H1 (cell line): Measurements from ENCODE around the gene MOK. TPM values are rescaled to one million over a fixed set of nuclear protein-coding genes. Genes with fewer than 3 reads are reported as not detected.

Experiments used
- CTCF ChIA-PET: fragments of 300-600 bp; sonication (Branson Sonifier 250); formaldehyde crosslinking; loops from one replicate; lab custom pipeline; 2021; ENCODE audit not compliant: partially characterized antibody; lab: Charles Lee
- POLR2A ChIA-PET: fragments of 300-600 bp; sonication (Branson Sonifier 250); formaldehyde crosslinking; loops from one replicate; lab custom pipeline; 2021; ENCODE audit warnings: inconsistent platforms; ENCODE audit not compliant: partially characterized antibody; lab: Charles Lee
- DNase-seq, 2 experiments: peaks; one replicate each; pipeline versions ENCODE4 v3.0.0 to v3.0.0-alpha.2; 2010 to 2022; ENCODE audit warnings: low spot score in 2 of 2, low read depth in 1 of 2, mixed read lengths in 1 of 2
- FAIRE-seq: peaks from 2 replicates; lab custom pipeline; 2011; peaks lifted over from hg19 to GRCh38; lab: Jason Lieb, UNC
- H2AFZ ChIP-seq: 2 replicates; pipeline ENCODE4 v1.8.1; 2012; ENCODE audit warnings: low read length, inconsistent platforms
- H2AK5ac ChIP-seq: 2 replicates; pipeline ENCODE4 v1.6.1; 2013; ENCODE audit warnings: low read depth, low read length
- H2BK120ac ChIP-seq: replicated peaks from 2 replicates; pipeline ENCODE3; 2013; ENCODE audit warnings: low read depth, low read length, inconsistent platforms
- H2BK12ac ChIP-seq: 2 replicates; pipeline ENCODE4 v1.6.1; 2013; ENCODE audit warnings: low read depth, low read length
- H2BK15ac ChIP-seq: 2 replicates; pipeline ENCODE4 v1.6.1; 2013; ENCODE audit warnings: low read length
- H2BK20ac ChIP-seq: 2 replicates; pipeline ENCODE4 v1.6.1; 2013; ENCODE audit warnings: low read length
- H2BK5ac ChIP-seq: 2 replicates; pipeline ENCODE4 v1.6.1; 2013; ENCODE audit warnings: low read depth, low read length
- H3K14ac ChIP-seq: 2 replicates; pipeline ENCODE4 v1.6.1; 2013; ENCODE audit warnings: inconsistent platforms; ENCODE audit not compliant: insufficient read length
- H3K18ac ChIP-seq: 2 replicates; pipeline ENCODE4 v1.6.1; 2013; ENCODE audit warnings: low read length; ENCODE audit errors: extremely low read depth
- H3K23ac ChIP-seq: 2 replicates; pipeline ENCODE4 v1.6.1; 2013; ENCODE audit warnings: inconsistent platforms; ENCODE audit not compliant: insufficient read length
- H3K23me2 ChIP-seq: 2 replicates; pipeline ENCODE4 v1.6.1; 2013; ENCODE audit warnings: low read depth, low read length
- H3K27ac ChIP-seq: 2 replicates; pipeline ENCODE4 v1.6.1; 2011; ENCODE audit warnings: low read depth, low read length, inconsistent platforms
- H3K27me3 ChIP-seq, 4 experiments: replicated peaks in 1 of 4; 1 replicate in 1 of 4; 2 replicates in 3 of 4; pipeline versions ENCODE4 v1.6.1 to v1.8.1; 2011 to 2013; ENCODE audit warnings: low read length in 3 of 4, mild to moderate bottlenecking in 3 of 4, inconsistent platforms in 2 of 4, mixed read lengths in 2 of 4, moderate library complexity in 1 of 4; ENCODE audit not compliant: control insufficient read depth in 3 of 4, insufficient read depth in 3 of 4; ENCODE audit errors: extremely low read depth in 1 of 4
- H3K36me3 ChIP-seq, 4 experiments: 2 replicates each; pipeline versions ENCODE4 v1.6.1 to v1.8.1; 2011 to 2013; ENCODE audit warnings: mild to moderate bottlenecking in 4 of 4, low read length in 3 of 4, moderate library complexity in 2 of 4, control low read depth in 1 of 4, inconsistent platforms in 1 of 4; ENCODE audit not compliant: insufficient read depth in 4 of 4, control insufficient read depth in 2 of 4
- H3K4ac ChIP-seq: replicated peaks from 2 replicates; pipeline ENCODE3; 2013; ENCODE audit warnings: low read length, low read depth, mixed read lengths, inconsistent platforms; ENCODE audit not compliant: insufficient read length
- H3K4me1 ChIP-seq, 4 experiments: replicated peaks in 1 of 4; 1 replicate in 1 of 4; 2 replicates in 3 of 4; pipeline versions ENCODE4 v1.6.1 to v1.8.1; 2011 to 2013; ENCODE audit warnings: low read length in 3 of 4, inconsistent platforms in 2 of 4, mixed read lengths in 1 of 4; ENCODE audit not compliant: insufficient read depth in 4 of 4, control insufficient read depth in 3 of 4
- H3K4me2 ChIP-seq, 2 experiments: 2 replicates each; pipeline versions ENCODE4 v1.6.1 to v1.8.1; 2011 to 2013; ENCODE audit warnings: low read depth in 2 of 2, low read length in 2 of 2, control low read depth in 1 of 2, inconsistent platforms in 1 of 2, mild to moderate bottlenecking in 1 of 2; ENCODE audit not compliant: insufficient read depth in 1 of 2
- H3K4me3 ChIP-seq, 4 experiments: fragments of 200-600, 300-600 bp in 1 of 4; sonication (generic), shearing (Covaris generic), sonication (Bioruptor Twin) in 1 of 4; 2 replicates each; pipeline versions ENCODE4 v1.5.1 to v1.8.1; 2011 to 2016; ENCODE audit warnings: low read length in 4 of 4, low read depth in 3 of 4, control low read depth in 2 of 4, inconsistent platforms in 2 of 4, mild to moderate bottlenecking in 2 of 4, mixed read lengths in 1 of 4, moderate library complexity in 1 of 4; ENCODE audit not compliant: insufficient read depth in 2 of 4; ENCODE audit errors: extremely low read depth in 1 of 4
- H3K56ac ChIP-seq: replicated peaks from 2 replicates; pipeline ENCODE3; 2013; ENCODE audit warnings: low read depth, mild to moderate bottlenecking, mixed read lengths, low read length, inconsistent platforms; ENCODE audit not compliant: insufficient read length
- H3K79me1 ChIP-seq: 2 replicates; pipeline ENCODE4 v1.6.1; 2013; ENCODE audit warnings: low read depth, low read length, control low read depth
- H3K79me2 ChIP-seq, 2 experiments: 2 replicates each; pipeline versions ENCODE4 v1.6.1 to v1.8.1; 2012 to 2013; ENCODE audit warnings: low read length in 2 of 2, mild to moderate bottlenecking in 2 of 2, inconsistent platforms in 1 of 2; ENCODE audit not compliant: insufficient read depth in 2 of 2, control insufficient read depth in 1 of 2
- H3K9ac ChIP-seq, 4 experiments: replicated peaks in 1 of 4; 1 replicate in 1 of 4; 2 replicates in 3 of 4; pipeline versions ENCODE4 v1.6.1 to v1.8.1; 2011 to 2013; ENCODE audit warnings: low read depth in 3 of 4, low read length in 3 of 4, control low read depth in 2 of 4, mild to moderate bottlenecking in 2 of 4, moderate library complexity in 2 of 4, inconsistent platforms in 1 of 4; ENCODE audit errors: extremely low read depth in 1 of 4
- H3K9me3 ChIP-seq, 2 experiments: 2 replicates each; pipeline versions ENCODE4 v1.6.1 to v1.8.1; 2012 to 2013; ENCODE audit warnings: mild to moderate bottlenecking in 2 of 2, moderate library complexity in 2 of 2, control low read depth in 1 of 2, inconsistent platforms in 1 of 2, low read depth in 1 of 2, low read length in 1 of 2, mixed read lengths in 1 of 2; ENCODE audit not compliant: insufficient read depth in 2 of 2
- H4K20me1 ChIP-seq, 2 experiments: replicated peaks in 1 of 2; 2 replicates each; pipeline versions ENCODE3 to v1.8.1; 2011 to 2013; ENCODE audit warnings: inconsistent platforms in 2 of 2, low read length in 2 of 2, mild to moderate bottlenecking in 1 of 2; ENCODE audit not compliant: insufficient read depth in 2 of 2, control insufficient read depth in 1 of 2
- H4K5ac ChIP-seq: 2 replicates; pipeline ENCODE4 v1.6.1; 2013; ENCODE audit warnings: low read length, low read depth, mixed read lengths, inconsistent platforms; ENCODE audit not compliant: insufficient read length
- H4K8ac ChIP-seq: 2 replicates; pipeline ENCODE4 v1.8.0; 2013; ENCODE audit warnings: mild to moderate bottlenecking, moderate library complexity, low read length, inconsistent platforms; ENCODE audit not compliant: insufficient read depth; ENCODE audit errors: extremely low read depth
- H4K91ac ChIP-seq: replicated peaks from 2 replicates; pipeline ENCODE3; 2013; ENCODE audit warnings: low read length, mixed read lengths, inconsistent platforms; ENCODE audit not compliant: insufficient read length
- NRF1 ChIP-seq: IDR thresholded peaks from 2 replicates; pipeline ENCODE4 v1.6.1; 2011; ENCODE audit warnings: mild to moderate bottlenecking, low read depth, low read length, improper control_type of control experiment
- RAD21 ChIP-seq, 2 experiments: IDR thresholded peaks in 1 of 2; conservative IDR thresholded peaks in 1 of 2; 2 replicates each; pipeline ENCODE4 v1.6.1; 2011; ENCODE audit warnings: low read depth in 2 of 2, low read length in 2 of 2, improper control_type of control experiment in 1 of 2, inconsistent platforms in 1 of 2, mild to moderate bottlenecking in 1 of 2, moderate library complexity in 1 of 2
- TCF12 ChIP-seq: IDR thresholded peaks from 2 replicates; pipeline ENCODE4 v1.6.1; 2011; ENCODE audit warnings: low read depth, mild to moderate bottlenecking, low read length
- TEAD4 ChIP-seq: IDR thresholded peaks from 2 replicates; pipeline ENCODE4 v1.6.1; 2012; ENCODE audit warnings: low read depth, low read length, inconsistent platforms, mixed read lengths
- WGBS, 2 experiments: shearing (Covaris generic) in 1 of 2; methylation state at CpG; one replicate each; pipeline versions ENCODE4 v1.1.6 to v1.1.7; 2013 to 2015; ENCODE audit warnings: low lambda C conversion rate in 2 of 2, mixed read lengths in 2 of 2, inconsistent platforms in 1 of 2, low coverage in 1 of 2, missing lambda C conversion rate in 1 of 2; ENCODE audit not compliant: insufficient replicate concordance in 2 of 2, insufficient coverage in 1 of 2, insufficient read length in 1 of 2; ENCODE audit errors: extremely low coverage in 1 of 2, missing lambda C conversion rate in 1 of 2; 5-methylcytosine and 5-hydroxymethylcytosine counted together
- polyA plus RNA-seq, 7 experiments: library from polyadenylated mRNA; depleted of rRNA in 3 of 7; stranded (reverse) in 5 of 7; unstranded in 2 of 7; fragments of >200 nt in 5 of 7; fragments of 200-250 nt in 2 of 7; gene quantifications; 1 replicate in 5 of 7; 2 replicates in 1 of 7; 4 replicates in 1 of 7; pipeline versions ENCODE4 v1.2.1 to v1.2.3, GENCODE V29; 2011 to 2013; ENCODE audit warnings: missing spikeins in 2 of 7, mixed read lengths in 2 of 7
- total RNA-seq: library from RNA; stranded (reverse); fragmentation: NEBNext Ultra II Directional; extraction: Animal tissue kit (Norgen Biotek cat#: 25700); gene quantifications from 2 replicates; pipeline ENCODE4 v1.2.1, GENCODE V29; 2021
- TF ChIP-seq, protein P1 (sequence below), 3 experiments: IDR thresholded peaks; 1 replicate in 2 of 3; 2 replicates in 1 of 3; pipeline versions ENCODE4 v1.5.1 to v1.6.1; 2011; ENCODE audit warnings: low read length in 3 of 3, mild to moderate bottlenecking in 3 of 3, inconsistent platforms in 2 of 3, low read depth in 1 of 3, moderate library complexity in 1 of 3; ENCODE audit not compliant: insufficient read depth in 1 of 3; ENCODE audit errors: control extremely low read depth in 1 of 3

The MOK gene
- total and polyA plus RNA-seq, 2 of the 8 experiments (the other 6 are each of a cell fraction or from before 2014, with no cell fraction given): 2.1 to 2.5 TPM

GRCh38 chr14:102209224-102209966 is 95.6 kb downstream of the MOK start:
- no peak overlapping the region for H4K8ac ChIP-seq
- no peak overlapping the region for H3K23ac ChIP-seq
- WGBS, 2 experiments: 92% methylated on average over 19 of the region's 19 CpGs; no CpG with 5 or more reads in 1 of the 2 experiments
- TF ChIP-seq NRF1 (no peak), TEAD4 (peak; percentile 54; the same call in 1 of the 2 replicates), TCF12 (no peak), RAD21 (IDR thresholded peaks at IDR 0.05 in 1 of 2, conservative IDR thresholded peaks at IDR 0.05 in 1 of 2; ENCODE audit: low read depth in 2 of 2, low read length in 2 of 2) (peak; percentile 43 to 54)
- TF ChIP-seq, protein P1, sequence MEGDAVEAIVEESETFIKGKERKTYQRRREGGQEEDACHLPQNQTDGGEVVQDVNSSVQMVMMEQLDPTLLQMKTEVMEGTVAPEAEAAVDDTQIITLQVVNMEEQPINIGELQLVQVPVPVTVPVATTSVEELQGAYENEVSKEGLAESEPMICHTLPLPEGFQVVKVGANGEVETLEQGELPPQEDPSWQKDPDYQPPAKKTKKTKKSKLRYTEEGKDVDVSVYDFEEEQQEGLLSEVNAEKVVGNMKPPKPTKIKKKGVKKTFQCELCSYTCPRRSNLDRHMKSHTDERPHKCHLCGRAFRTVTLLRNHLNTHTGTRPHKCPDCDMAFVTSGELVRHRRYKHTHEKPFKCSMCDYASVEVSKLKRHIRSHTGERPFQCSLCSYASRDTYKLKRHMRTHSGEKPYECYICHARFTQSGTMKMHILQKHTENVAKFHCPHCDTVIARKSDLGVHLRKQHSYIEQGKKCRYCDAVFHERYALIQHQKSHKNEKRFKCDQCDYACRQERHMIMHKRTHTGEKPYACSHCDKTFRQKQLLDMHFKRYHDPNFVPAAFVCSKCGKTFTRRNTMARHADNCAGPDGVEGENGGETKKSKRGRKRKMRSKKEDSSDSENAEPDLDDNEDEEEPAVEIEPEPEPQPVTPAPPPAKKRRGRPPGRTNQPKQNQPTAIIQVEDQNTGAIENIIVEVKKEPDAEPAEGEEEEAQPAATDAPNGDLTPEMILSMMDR (IDR thresholded peaks at IDR 0.05; ENCODE audit: control extremely low read depth in 1 of 3, insufficient read depth in 1 of 3, low read depth in 1 of 3, low read length in 3 of 3): peak; percentile 31 to 57 (median 53); a peak in 3 of 4 replicates
- TF ChIP-seq, all 59 proteins: peak for 3
- FAIRE-seq (peak; percentile 76), DNase-seq (peak in 1 of 2 experiments; percentile 53)
- CTCF ChIA-PET: interaction anchor here (0.6 to 1.2 kb wide), 6 partner anchors 12 to 84 kb away, joined by 3 to 5 read pairs (median 3); no protein-coding TSS in a partner anchor
- Histone ChIP-seq H3K36me3 (peaks cover 0 to 5% (median 0%) of the 10 kb centered on the region in 4 experiments; a peak in 2 of 8 replicates), H2BK12ac (no peak overlapping the region), H3K9ac (no peak overlapping the region), H3K4me1 (peaks cover 0 to 12% (median 0%) of the 10 kb centered on the region in 4 experiments; a peak in 2 of 7 replicates), H2BK5ac (no peak overlapping the region), H3K14ac (no peak overlapping the region), H3K23me2 (no peaks in the 10 kb centered on the region), H3K4me2 (no peak overlapping the region), H4K91ac (no peak overlapping the region), H4K5ac (no peak overlapping the region), H3K79me1 (no peaks in the 10 kb centered on the region; the same call in none of the 2 replicates), H2BK15ac (no peak overlapping the region), H3K27ac (no peak overlapping the region), H2BK20ac (no peak overlapping the region), H2AK5ac (no peak overlapping the region), H3K4me3 (no peak overlapping the region), H3K4ac (no peak overlapping the region), H3K56ac (no peak overlapping the region), H2BK120ac (no peak overlapping the region), H3K27me3 (no peaks in the 10 kb centered on the region), H3K9me3 (no peaks in the 10 kb centered on the region), H4K20me1 (peaks cover 0 to 14% of the 10 kb centered on the region in 2 experiments), H3K18ac (no peak overlapping the region), H3K79me2 (peaks cover 0 to 5% of the 10 kb centered on the region in 2 experiments; a peak in 1 of 4 replicates), H2AFZ (no peak overlapping the region)
- POLR2A ChIA-PET: interaction anchor here (0.6 kb wide), 1 partner anchor 118 kb away, joined by 3 read pairs; no protein-coding TSS in a partner anchor
